A673 (cell line): ENCODE measurements around the gene UNC79.

Experiments used
- EZH2 ChIP-seq: fragments of 200-600 bp; sonication (generic); IDR thresholded peaks from 2 replicates; pipeline ENCODE4 v1.6.1; 2017; ENCODE audit warnings: borderline replicate concordance, low read depth, mild to moderate bottlenecking, mixed read lengths, antibody characterized with exemption, low read length; ENCODE audit not compliant: poor library complexity, severe bottlenecking
- TF ChIP-seq, protein P1 (sequence below): fragments of 300-800, 200-600 bp; sonication (generic); conservative IDR thresholded peaks from 2 replicates; pipeline ENCODE4 v1.5.1; 2017; ENCODE audit warnings: low read depth, mild to moderate bottlenecking, antibody characterized with exemption, low read length, moderate library complexity, mixed read lengths

GRCh38 chr14:93700928-93701327 lies 270.2 kb downstream of the UNC79 start:
- TF ChIP-seq, protein P1, sequence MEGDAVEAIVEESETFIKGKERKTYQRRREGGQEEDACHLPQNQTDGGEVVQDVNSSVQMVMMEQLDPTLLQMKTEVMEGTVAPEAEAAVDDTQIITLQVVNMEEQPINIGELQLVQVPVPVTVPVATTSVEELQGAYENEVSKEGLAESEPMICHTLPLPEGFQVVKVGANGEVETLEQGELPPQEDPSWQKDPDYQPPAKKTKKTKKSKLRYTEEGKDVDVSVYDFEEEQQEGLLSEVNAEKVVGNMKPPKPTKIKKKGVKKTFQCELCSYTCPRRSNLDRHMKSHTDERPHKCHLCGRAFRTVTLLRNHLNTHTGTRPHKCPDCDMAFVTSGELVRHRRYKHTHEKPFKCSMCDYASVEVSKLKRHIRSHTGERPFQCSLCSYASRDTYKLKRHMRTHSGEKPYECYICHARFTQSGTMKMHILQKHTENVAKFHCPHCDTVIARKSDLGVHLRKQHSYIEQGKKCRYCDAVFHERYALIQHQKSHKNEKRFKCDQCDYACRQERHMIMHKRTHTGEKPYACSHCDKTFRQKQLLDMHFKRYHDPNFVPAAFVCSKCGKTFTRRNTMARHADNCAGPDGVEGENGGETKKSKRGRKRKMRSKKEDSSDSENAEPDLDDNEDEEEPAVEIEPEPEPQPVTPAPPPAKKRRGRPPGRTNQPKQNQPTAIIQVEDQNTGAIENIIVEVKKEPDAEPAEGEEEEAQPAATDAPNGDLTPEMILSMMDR, result no peak
- TF ChIP-seq EZH2, result no peak
